GM12892 (cell line): ENCODE data around the gene DYRK2.

Experiments
- POLR2A ChIP-seq: IDR thresholded peaks from 2 replicates; pipeline ENCODE4 v1.6.1; 2011; ENCODE audit warnings: low read depth, low read length, control low read depth
- POLR2AphosphoS5 ChIP-seq: IDR thresholded peaks from 2 replicates; pipeline ENCODE4 v1.6.1; 2011; ENCODE audit warnings: low read depth, low read length, control low read depth

- TF ChIP-seq POLR2A (no peak), POLR2AphosphoS5 (no peak)
Measured at GRCh38 chr12:67694306-67694900, 45.9 kb downstream of the DYRK2 start.
